ENCODE measurements around the gene RAB10. TPM values are rescaled to one million over a fixed set of nuclear protein-coding genes. Genes with fewer than 3 reads are reported as not detected.

Gene RAB10
- total and polyA plus RNA-seq, 2 of the 13 experiments (the other 11 are each of a cell fraction or from before 2014, with no cell fraction given): 48.2 to 120 TPM

DNA sequence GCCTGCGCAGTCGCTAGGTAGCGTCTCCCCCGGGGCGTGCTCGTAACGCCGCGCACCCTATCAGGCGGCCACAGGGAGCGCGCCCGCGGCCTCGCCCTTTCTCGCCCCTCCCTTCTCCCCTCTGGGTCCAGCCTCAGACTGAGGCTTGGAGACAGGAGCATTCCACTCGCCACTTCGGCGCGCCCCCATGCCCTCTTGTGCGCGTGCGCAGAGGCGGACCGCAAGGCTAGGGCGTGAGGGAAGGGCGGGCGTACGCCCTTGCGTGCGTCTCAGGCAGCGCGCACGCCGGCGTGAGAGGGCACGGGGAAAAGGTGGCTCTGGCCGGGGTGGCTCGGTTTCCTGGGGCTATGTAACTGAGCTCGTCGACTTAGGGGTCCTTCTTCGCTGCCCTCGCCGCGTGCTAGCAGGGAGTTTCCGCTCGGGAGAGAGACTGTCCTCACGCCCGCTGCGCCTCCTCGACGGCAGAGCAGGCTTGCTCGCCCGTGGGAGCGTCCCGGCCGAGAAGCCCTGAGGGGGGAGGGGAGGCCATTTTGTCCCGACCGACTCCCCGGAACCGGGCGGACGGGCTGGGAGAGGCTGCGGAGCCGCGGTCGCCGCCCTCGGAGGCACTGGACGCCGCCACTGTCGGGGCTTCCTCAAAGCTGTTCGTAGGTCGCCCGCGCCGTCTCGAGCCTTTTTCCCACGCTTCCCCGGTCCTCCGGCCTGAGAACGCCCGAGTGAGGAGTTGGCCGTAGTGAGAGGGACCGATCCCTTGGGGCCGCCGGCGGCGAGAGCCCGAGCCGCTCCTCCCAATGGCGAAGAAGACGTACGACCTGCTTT is at the start of gene RAB10 (continued):
- TF ChIP-seq ZNF772 (CRISPR knock-in tag; IDR thresholded peaks at IDR 0.05) (peak; percentile 98), CENPT (CRISPR knock-in tag; IDR thresholded peaks at IDR 0.05; ENCODE audit: low read depth) (no peak), AGO2 (optimal IDR thresholded peaks at IDR 0.05; ENCODE audit: low read depth, low read length) (peak; percentile 97), ZNF552 (CRISPR knock-in tag; IDR thresholded peaks at IDR 0.05; ENCODE audit: borderline replicate concordance) (peak; percentile 85; the same call in 1 of the 2 replicates), WIZ (CRISPR knock-in tag; IDR thresholded peaks at IDR 0.05) (peak; percentile 57; the same call in 1 of the 2 replicates), ZNF225 (CRISPR knock-in tag; IDR thresholded peaks at IDR 0.05) (peak; percentile 97), ZNF747 (CRISPR knock-in tag; IDR thresholded peaks at IDR 0.05; ENCODE audit: borderline replicate concordance) (peak; percentile 94; the same call in 1 of the 2 replicates), RARA (CRISPR knock-in tag; IDR thresholded peaks at IDR 0.05) (peak; percentile 40), CAMTA2 (CRISPR knock-in tag; IDR thresholded peaks at IDR 0.05; ENCODE audit: borderline replicate concordance) (peak; percentile 91), ZNF75D (CRISPR knock-in tag; IDR thresholded peaks at IDR 0.05; ENCODE audit: borderline replicate concordance) (no peak), ZNF790 (CRISPR knock-in tag; IDR thresholded peaks at IDR 0.05; ENCODE audit: borderline replicate concordance) (peak; percentile 95; the same call in 1 of the 2 replicates), RELA (CRISPR knock-in tag; IDR thresholded peaks at IDR 0.05) (0 out of 2 replicates have a peak, but pooled peaks have one; percentile 72), ZNF232 (CRISPR knock-in tag; IDR thresholded peaks at IDR 0.05; ENCODE audit: borderline replicate concordance) (peak; percentile 80; the same call in 1 of the 2 replicates), ZNF101 (CRISPR knock-in tag; IDR thresholded peaks at IDR 0.05; ENCODE audit: borderline replicate concordance, low read depth) (peak; percentile 91; the same call in 1 of the 2 replicates), TMF1 (CRISPR knock-in tag; IDR thresholded peaks at IDR 0.05; ENCODE audit: low read depth) (no peak)
- TF ChIP-seq, protein P1, sequence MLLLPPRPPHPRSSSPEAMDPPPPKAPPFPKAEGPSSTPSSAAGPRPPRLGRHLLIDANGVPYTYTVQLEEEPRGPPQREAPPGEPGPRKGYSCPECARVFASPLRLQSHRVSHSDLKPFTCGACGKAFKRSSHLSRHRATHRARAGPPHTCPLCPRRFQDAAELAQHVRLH (CRISPR knock-in tag; IDR thresholded peaks at IDR 0.05; ENCODE audit: borderline replicate concordance, low read depth): peak; percentile 96
- TF ChIP-seq, protein P2, sequence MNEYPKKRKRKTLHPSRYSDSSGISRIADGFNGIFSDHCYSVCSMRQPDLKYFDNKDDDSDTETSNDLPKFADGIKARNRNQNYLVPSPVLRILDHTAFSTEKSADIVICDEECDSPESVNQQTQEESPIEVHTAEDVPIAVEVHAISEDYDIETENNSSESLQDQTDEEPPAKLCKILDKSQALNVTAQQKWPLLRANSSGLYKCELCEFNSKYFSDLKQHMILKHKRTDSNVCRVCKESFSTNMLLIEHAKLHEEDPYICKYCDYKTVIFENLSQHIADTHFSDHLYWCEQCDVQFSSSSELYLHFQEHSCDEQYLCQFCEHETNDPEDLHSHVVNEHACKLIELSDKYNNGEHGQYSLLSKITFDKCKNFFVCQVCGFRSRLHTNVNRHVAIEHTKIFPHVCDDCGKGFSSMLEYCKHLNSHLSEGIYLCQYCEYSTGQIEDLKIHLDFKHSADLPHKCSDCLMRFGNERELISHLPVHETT (CRISPR knock-in tag; conservative IDR thresholded peaks at IDR 0.05): peak; percentile 80
- TF ChIP-seq, protein P3, sequence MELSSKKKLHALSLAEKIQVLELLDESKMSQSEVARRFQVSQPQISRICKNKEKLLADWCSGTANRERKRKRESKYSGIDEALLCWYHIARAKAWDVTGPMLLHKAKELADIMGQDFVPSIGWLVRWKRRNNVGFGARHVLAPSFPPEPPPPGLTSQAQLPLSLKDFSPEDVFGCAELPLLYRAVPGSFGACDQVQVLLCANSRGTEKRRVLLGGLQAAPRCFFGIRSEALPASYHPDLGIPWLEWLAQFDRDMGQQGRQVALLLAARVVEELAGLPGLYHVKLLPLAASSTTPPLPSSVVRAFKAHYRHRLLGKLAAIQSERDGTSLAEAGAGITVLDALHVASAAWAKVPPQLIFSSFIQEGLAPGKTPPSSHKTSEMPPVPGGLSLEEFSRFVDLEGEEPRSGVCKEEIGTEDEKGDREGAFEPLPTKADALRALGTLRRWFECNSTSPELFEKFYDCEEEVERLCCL (CRISPR knock-in tag; IDR thresholded peaks at IDR 0.05; ENCODE audit: borderline replicate concordance): peak; percentile 67; the same call in 1 of the 2 replicates
- TF ChIP-seq, protein P4, sequence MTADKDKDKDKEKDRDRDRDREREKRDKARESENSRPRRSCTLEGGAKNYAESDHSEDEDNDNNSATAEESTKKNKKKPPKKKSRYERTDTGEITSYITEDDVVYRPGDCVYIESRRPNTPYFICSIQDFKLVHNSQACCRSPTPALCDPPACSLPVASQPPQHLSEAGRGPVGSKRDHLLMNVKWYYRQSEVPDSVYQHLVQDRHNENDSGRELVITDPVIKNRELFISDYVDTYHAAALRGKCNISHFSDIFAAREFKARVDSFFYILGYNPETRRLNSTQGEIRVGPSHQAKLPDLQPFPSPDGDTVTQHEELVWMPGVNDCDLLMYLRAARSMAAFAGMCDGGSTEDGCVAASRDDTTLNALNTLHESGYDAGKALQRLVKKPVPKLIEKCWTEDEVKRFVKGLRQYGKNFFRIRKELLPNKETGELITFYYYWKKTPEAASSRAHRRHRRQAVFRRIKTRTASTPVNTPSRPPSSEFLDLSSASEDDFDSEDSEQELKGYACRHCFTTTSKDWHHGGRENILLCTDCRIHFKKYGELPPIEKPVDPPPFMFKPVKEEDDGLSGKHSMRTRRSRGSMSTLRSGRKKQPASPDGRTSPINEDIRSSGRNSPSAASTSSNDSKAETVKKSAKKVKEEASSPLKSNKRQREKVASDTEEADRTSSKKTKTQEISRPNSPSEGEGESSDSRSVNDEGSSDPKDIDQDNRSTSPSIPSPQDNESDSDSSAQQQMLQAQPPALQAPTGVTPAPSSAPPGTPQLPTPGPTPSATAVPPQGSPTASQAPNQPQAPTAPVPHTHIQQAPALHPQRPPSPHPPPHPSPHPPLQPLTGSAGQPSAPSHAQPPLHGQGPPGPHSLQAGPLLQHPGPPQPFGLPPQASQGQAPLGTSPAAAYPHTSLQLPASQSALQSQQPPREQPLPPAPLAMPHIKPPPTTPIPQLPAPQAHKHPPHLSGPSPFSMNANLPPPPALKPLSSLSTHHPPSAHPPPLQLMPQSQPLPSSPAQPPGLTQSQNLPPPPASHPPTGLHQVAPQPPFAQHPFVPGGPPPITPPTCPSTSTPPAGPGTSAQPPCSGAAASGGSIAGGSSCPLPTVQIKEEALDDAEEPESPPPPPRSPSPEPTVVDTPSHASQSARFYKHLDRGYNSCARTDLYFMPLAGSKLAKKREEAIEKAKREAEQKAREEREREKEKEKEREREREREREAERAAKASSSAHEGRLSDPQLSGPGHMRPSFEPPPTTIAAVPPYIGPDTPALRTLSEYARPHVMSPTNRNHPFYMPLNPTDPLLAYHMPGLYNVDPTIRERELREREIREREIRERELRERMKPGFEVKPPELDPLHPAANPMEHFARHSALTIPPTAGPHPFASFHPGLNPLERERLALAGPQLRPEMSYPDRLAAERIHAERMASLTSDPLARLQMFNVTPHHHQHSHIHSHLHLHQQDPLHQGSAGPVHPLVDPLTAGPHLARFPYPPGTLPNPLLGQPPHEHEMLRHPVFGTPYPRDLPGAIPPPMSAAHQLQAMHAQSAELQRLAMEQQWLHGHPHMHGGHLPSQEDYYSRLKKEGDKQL (CRISPR knock-in tag; IDR thresholded peaks at IDR 0.05; ENCODE audit: low read depth): 0 out of 2 replicates have a peak, but pooled peaks have one; percentile 24
- TF ChIP-seq, protein P5, sequence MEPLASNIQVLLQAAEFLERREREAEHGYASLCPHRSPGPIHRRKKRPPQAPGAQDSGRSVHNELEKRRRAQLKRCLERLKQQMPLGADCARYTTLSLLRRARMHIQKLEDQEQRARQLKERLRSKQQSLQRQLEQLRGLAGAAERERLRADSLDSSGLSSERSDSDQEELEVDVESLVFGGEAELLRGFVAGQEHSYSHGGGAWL (CRISPR knock-in tag; IDR thresholded peaks at IDR 0.05): peak; percentile 91

Measured in HepG2 (cell line).